ENCODE measurements around the gene TRAPPC2B.

DNA sequence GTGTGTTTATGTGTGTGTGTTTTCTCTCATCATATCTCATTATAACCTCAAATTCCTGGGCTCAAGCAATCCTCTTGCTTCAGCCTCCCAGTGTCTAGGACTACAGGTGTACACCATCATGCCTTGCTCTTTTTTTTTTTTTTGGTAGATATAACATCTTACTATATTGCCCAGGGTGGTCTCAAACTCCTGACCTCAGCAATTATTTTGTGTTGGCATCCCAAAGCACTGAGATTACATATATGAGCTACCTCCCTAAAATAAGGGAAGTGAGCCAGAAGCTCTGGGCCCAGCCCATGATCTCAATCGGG is 43.5 kb upstream of the TRAPPC2B start:
- TF ChIP-seq, protein P1, sequence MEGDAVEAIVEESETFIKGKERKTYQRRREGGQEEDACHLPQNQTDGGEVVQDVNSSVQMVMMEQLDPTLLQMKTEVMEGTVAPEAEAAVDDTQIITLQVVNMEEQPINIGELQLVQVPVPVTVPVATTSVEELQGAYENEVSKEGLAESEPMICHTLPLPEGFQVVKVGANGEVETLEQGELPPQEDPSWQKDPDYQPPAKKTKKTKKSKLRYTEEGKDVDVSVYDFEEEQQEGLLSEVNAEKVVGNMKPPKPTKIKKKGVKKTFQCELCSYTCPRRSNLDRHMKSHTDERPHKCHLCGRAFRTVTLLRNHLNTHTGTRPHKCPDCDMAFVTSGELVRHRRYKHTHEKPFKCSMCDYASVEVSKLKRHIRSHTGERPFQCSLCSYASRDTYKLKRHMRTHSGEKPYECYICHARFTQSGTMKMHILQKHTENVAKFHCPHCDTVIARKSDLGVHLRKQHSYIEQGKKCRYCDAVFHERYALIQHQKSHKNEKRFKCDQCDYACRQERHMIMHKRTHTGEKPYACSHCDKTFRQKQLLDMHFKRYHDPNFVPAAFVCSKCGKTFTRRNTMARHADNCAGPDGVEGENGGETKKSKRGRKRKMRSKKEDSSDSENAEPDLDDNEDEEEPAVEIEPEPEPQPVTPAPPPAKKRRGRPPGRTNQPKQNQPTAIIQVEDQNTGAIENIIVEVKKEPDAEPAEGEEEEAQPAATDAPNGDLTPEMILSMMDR (IDR thresholded peaks at IDR 0.05; ENCODE audit: low read length) = no peak
- TF ChIP-seq EZH2 (optimal IDR thresholded peaks at IDR 0.05; ENCODE audit: low read depth, low read length) = no peak
- no peak for TF ChIP-seq EZH2phosphoT487 (IDR thresholded peaks at IDR 0.05; ENCODE audit: low read length)
